Natural killer cell (primary cell): Measurements from ENCODE around the gene SPOCK1. TPM values are rescaled to one million over a fixed set of nuclear protein-coding genes. Genes with fewer than 3 reads are reported as not detected.

Experiments used
- ATAC-seq, 3 donors: fragments of 150-1000 bp in 2 of 3; fragments of 200-7000 bp in 1 of 3; cut with Tn5 transposase; 1 replicate in 1 of 3; 2 replicates in 2 of 3; pipeline ENCODE4 v1.10.0; 2021; ENCODE audit warnings: mild to moderate bottlenecking in 2 of 3, moderate library complexity in 2 of 3
- DNase-seq, 2 donors: peaks; one replicate each; pipeline versions ENCODE4 v3.0.0 to v3.0.0-alpha.2; 2013 to 2021; ENCODE audit warnings: mixed read lengths in 1 of 2
- H3K27ac ChIP-seq: one replicate; pipeline ENCODE4 v1.5.1; 2013; ENCODE audit warnings: mild to moderate bottlenecking, low read length
- H3K27me3 ChIP-seq: one replicate; pipeline ENCODE4 v1.6.1; 2013; ENCODE audit warnings: low read length; ENCODE audit not compliant: control insufficient read depth, insufficient read depth
- H3K36me3 ChIP-seq: one replicate; pipeline ENCODE4 v1.6.1; 2013; ENCODE audit warnings: low read length; ENCODE audit not compliant: control insufficient read depth, insufficient read depth
- H3K4me1 ChIP-seq: one replicate; pipeline ENCODE4 v1.6.1; 2013; ENCODE audit warnings: low read length; ENCODE audit not compliant: control insufficient read depth, insufficient read depth
- H3K4me3 ChIP-seq: one replicate; pipeline ENCODE4 v1.5.1; 2013; ENCODE audit warnings: low read length
- H3K9me3 ChIP-seq: one replicate; pipeline ENCODE4 v1.6.1; 2013; ENCODE audit warnings: low read length; ENCODE audit not compliant: control insufficient read depth, insufficient read depth
- H3K27ac Mint-ChIP-seq, 2 donors: one replicate each; pipeline ENCODE4 v1.8.0; 2022; ENCODE audit warnings: mild to moderate bottlenecking in 2 of 2, mixed read lengths in 2 of 2, moderate library complexity in 1 of 2
- H3K27me3 Mint-ChIP-seq, 2 donors: one replicate each; pipeline ENCODE4 v1.8.0; 2022; ENCODE audit warnings: low read depth in 2 of 2, mixed read lengths in 2 of 2
- H3K36me3 Mint-ChIP-seq: one replicate; pipeline ENCODE4 v1.8.0; 2022; ENCODE audit warnings: mixed read lengths
- H3K4me1 Mint-ChIP-seq, 2 donors: one replicate each; pipeline ENCODE4 v1.8.0; 2022; ENCODE audit warnings: mixed read lengths in 2 of 2
- H3K4me3 Mint-ChIP-seq: one replicate; pipeline ENCODE4 v1.8.0; 2022; ENCODE audit warnings: mild to moderate bottlenecking, moderate library complexity, mixed read lengths
- H3K9me3 Mint-ChIP-seq, 2 donors: one replicate each; pipeline ENCODE4 v1.8.0; 2022; ENCODE audit warnings: mixed read lengths in 2 of 2
- WGBS: methylation state at CpG from one replicate; pipeline ENCODE4 v1.1.7; 2013; ENCODE audit warnings: missing lambda C conversion rate; ENCODE audit not compliant: insufficient coverage; 5-methylcytosine and 5-hydroxymethylcytosine counted together
- intact Hi-C: fragments of 100-400 bp; cut with micrococcal nuclease; formaldehyde crosslinking; loops from one replicate; pipeline ENCODE4 v1.14.2; 2022
- total RNA-seq, 4 donors: library from RNA; stranded (reverse); fragments of 120-200 nt in 1 of 4; gene quantifications; one replicate each; pipeline versions ENCODE4 v1.2.3 to v1.2.4, GENCODE V29; 2013 to 2022
- TF ChIP-seq, protein P1 (sequence below): fragments of 200-600 bp; IDR thresholded peaks from one replicate; pipeline ENCODE4 v1.8.0; 2022; ENCODE audit warnings: antibody characterized with exemption

SPOCK1 gene
- total RNA-seq, 3 donors from 2014 or later (not counting 1 experiment from before 2014, with no cell fraction given): 0.09 to 1.6 (median 0.61) TPM

DNA sequence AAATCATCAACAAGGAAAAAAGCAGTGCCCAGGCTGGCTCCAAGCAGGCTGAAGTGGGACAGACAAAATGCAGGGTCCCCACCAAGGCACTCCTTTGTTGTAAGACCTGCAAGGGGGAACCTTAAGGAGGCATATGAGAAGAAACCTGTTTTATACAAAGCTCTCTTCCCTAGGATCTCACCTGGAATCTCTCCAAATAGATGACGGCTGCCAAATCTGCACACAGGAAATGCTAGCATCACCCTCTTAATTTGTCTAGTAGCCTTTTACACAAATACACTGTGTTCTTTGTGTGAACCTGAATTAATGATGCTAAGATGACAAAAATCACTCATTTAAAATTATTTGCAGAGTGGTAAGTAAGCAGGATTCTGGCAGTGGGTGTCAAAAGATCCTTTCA is 280.2 kb downstream of the SPOCK1 start:
- Mint-ChIP-seq H3K36me3 (no peaks in the 10 kb centered on the region), H3K9me3 (peaks cover 0 to 2% of the 10 kb centered on the region in 2 donors)
- WGBS: 57% methylated on average over 1 of the region's 1 CpG

DNA sequence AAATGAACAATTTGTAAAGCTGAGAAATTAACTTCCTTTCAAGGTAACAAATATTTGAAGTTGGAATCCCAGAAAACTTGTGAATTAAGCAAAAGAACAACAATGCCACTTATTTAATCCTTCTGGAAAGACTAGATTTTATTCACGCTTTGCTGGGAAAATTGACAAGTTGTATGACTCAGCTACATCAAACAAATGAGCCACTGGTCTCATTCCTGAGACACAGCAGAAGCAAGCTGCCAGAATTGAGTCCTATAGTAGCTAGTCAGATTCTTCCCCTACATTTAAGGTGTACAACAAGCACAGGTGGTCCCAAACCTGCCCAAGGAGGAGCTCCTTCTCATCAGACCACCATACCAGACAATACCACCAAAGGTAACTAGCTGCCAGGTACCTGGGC is 280.7 kb downstream of the SPOCK1 start:
- no peaks in the 10 kb centered on the region for H3K36me3 Mint-ChIP-seq
- no peaks in the 10 kb centered on the region for H3K4me1 Mint-ChIP-seq
- no peaks in the 10 kb centered on the region for H3K9me3 ChIP-seq
- TF ChIP-seq, protein P1, sequence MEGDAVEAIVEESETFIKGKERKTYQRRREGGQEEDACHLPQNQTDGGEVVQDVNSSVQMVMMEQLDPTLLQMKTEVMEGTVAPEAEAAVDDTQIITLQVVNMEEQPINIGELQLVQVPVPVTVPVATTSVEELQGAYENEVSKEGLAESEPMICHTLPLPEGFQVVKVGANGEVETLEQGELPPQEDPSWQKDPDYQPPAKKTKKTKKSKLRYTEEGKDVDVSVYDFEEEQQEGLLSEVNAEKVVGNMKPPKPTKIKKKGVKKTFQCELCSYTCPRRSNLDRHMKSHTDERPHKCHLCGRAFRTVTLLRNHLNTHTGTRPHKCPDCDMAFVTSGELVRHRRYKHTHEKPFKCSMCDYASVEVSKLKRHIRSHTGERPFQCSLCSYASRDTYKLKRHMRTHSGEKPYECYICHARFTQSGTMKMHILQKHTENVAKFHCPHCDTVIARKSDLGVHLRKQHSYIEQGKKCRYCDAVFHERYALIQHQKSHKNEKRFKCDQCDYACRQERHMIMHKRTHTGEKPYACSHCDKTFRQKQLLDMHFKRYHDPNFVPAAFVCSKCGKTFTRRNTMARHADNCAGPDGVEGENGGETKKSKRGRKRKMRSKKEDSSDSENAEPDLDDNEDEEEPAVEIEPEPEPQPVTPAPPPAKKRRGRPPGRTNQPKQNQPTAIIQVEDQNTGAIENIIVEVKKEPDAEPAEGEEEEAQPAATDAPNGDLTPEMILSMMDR: no peak
- no peaks in the 10 kb centered on the region for H3K36me3 ChIP-seq
- ATAC-seq: no peak
- no peak overlapping the region for H3K4me3 ChIP-seq
- WGBS: 0% methylated on average over 1 of the region's 1 CpG
- peaks cover 0 to 2% of the 10 kb centered on the region in 2 donors for H3K9me3 Mint-ChIP-seq
- no peak overlapping the region for H3K4me3 Mint-ChIP-seq
- DNase-seq: no peak
- H3K27ac Mint-ChIP-seq: no peak overlapping the region
- intact Hi-C loops: no loop called here
- no peak overlapping the region for H3K27ac ChIP-seq
- H3K4me1 ChIP-seq: no peaks in the 10 kb centered on the region
- no peaks in the 10 kb centered on the region for H3K27me3 ChIP-seq
- no peaks in the 10 kb centered on the region for H3K27me3 Mint-ChIP-seq

More for the DNA sequence above, 280.2 kb downstream of the SPOCK1 start:
- Histone ChIP-seq H3K9me3 (no peaks in the 10 kb centered on the region), H3K4me3 (no peak overlapping the region), H3K27me3 (no peaks in the 10 kb centered on the region), H3K4me1 (no peaks in the 10 kb centered on the region), H3K27ac (no peak overlapping the region), H3K36me3 (no peaks in the 10 kb centered on the region)
- DNase-seq (no peak), ATAC-seq (no peak)
- H3K4me1 Mint-ChIP-seq: no peaks in the 10 kb centered on the region
- TF ChIP-seq, protein P1: no peak
- H3K4me3 Mint-ChIP-seq: no peak overlapping the region
- intact Hi-C loops: no loop called here
- H3K27me3 Mint-ChIP-seq: no peaks in the 10 kb centered on the region
- H3K27ac Mint-ChIP-seq: no peak overlapping the region

DNA sequence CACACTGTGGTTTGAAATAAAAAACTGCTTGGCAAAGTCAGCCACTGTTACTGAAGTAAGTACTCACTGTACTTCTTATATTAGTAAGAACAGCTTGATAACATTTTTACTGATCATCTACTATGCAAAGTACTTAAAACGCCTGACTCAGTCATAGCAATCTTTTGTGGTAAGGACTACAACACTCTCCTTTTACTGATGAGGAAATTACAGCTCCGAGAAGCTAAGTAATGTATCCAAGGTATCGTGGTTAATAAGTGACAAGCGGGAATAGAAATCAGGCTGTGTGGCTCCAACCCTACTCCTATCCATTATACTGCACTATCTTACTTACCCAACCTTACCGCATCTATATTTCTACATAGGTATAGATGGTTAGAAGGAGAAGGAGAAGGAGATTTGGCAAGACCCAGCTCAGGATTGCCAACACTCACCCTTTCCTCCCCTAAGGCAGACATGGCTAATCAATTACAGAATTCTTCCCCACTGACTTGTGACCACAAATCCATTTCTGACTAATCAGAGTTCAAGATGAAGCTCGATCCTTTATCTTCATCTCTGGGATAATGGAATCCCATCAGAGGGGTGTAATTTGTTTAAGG is 281.4 kb downstream of the SPOCK1 start:
- Mint-ChIP-seq H3K9me3 (peaks cover 0 to 2% of the 10 kb centered on the region in 2 donors), H3K27ac (no peak overlapping the region), H3K4me1 (no peaks in the 10 kb centered on the region), H3K4me3 (no peak overlapping the region), H3K36me3 (no peaks in the 10 kb centered on the region), H3K27me3 (no peaks in the 10 kb centered on the region)
- intact Hi-C loops: no loop called here
- H3K27ac ChIP-seq: no peak overlapping the region
- ATAC-seq (no peak), DNase-seq (no peak)
- WGBS: 68% methylated on average over 2 of the region's 6 CpGs
- H3K27me3 ChIP-seq: no peaks in the 10 kb centered on the region
- no peaks in the 10 kb centered on the region for H3K9me3 ChIP-seq
- no peaks in the 10 kb centered on the region for H3K36me3 ChIP-seq
- TF ChIP-seq, protein P1: no peak
- no peak overlapping the region for H3K4me3 ChIP-seq
- H3K4me1 ChIP-seq: no peaks in the 10 kb centered on the region
